ENCODE results near the gene TSSK3. TPM values are rescaled to one million over a fixed set of nuclear protein-coding genes. Genes with fewer than 3 reads are reported as not detected.

Gene TSSK3
- total RNA-seq, 1 experiment from 2014 or later, result 1.6 TPM

DNA sequence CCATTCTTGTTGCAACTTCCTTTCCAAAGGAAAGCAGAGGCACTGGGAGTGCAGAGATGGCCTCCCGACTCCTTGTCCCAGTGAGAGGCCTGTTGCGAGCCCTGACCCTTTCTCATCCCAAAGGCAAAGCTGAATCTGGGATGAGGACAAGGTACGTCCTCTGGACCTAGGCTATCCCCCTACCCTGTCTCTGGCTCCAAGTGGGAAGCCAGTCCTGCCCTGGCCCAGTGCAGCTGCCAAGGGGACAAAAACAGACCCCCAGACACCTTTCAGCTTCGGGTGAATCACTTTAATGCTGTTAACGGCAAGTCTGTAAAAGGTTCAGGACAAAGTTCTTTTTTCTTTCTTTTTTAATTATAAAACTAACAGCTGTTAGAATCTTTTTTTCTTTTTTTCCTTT is 2.5 kb downstream of the TSSK3 start:
- Histone ChIP-seq H4K91ac (ENCODE audit: insufficient read length, low read depth, low read length) (no peak overlapping the region), H3K4ac (ENCODE audit: low read depth, low read length) (no peak overlapping the region), H2BK5ac (ENCODE audit: insufficient read length, low read length) (no peak overlapping the region), H3K56ac (ENCODE audit: insufficient read length, low read depth, low read length) (no peak overlapping the region), H3K9ac (ENCODE audit: extremely low read depth, insufficient read length, low read length) (no peak overlapping the region), H3K79me1 (ENCODE audit: insufficient read depth, low read depth, low read length, poor library complexity, severe bottlenecking) (no peaks in the 10 kb centered on the region), H3K9me3 (ENCODE audit: control insufficient read depth, low read depth, low read length) (no peaks in the 10 kb centered on the region), H3T11ph (ENCODE audit: low read length) (no peak overlapping the region), H3K79me2 (ENCODE audit: insufficient read depth, low read length) (no peaks in the 10 kb centered on the region), H3K4me2 (ENCODE audit: insufficient read depth, insufficient read length, low read length) (no peak overlapping the region), H3K18ac (ENCODE audit: insufficient read length, low read depth, low read length) (no peak overlapping the region), H2BK20ac (ENCODE audit: low read depth, low read length, poor library complexity, severe bottlenecking) (no peak overlapping the region), H2AFZ (ENCODE audit: low read length) (no peak overlapping the region), H2BK15ac (ENCODE audit: low read depth, low read length) (no peak overlapping the region), H3K4me1 (ENCODE audit: insufficient read depth, low read length) (no peaks in the 10 kb centered on the region), H3K23me2 (ENCODE audit: insufficient read length, low read depth, low read length, poor library complexity, severe bottlenecking) (peaks cover 12% of the 10 kb centered on the region), H4K5ac (ENCODE audit: insufficient read length, low read depth, low read length) (no peak overlapping the region), H2BK120ac (ENCODE audit: low read depth, low read length, poor library complexity, severe bottlenecking) (no peak overlapping the region), H4K8ac (replicated peaks; ENCODE audit: insufficient read length, low read depth, low read length) (no peak overlapping the region), H3K23ac (ENCODE audit: insufficient read length, low read depth, low read length) (no peak overlapping the region), H3K27me3 (ENCODE audit: insufficient read depth, low read length) (no peaks in the 10 kb centered on the region; the same call in 1 of the 2 replicates), H3K27ac (ENCODE audit: insufficient read length, low read depth, low read length) (no peak overlapping the region), H4K20me1 (ENCODE audit: control insufficient read depth, insufficient read depth, insufficient read length) (no peaks in the 10 kb centered on the region), H2BK12ac (ENCODE audit: insufficient read length, low read depth, low read length) (no peak overlapping the region), H2AK5ac (ENCODE audit: insufficient read length, low read length) (no peak overlapping the region), H3K14ac (ENCODE audit: insufficient read depth, low read length) (no peak overlapping the region)
- Mint-ChIP-seq H3K27me3 (ENCODE audit: low read depth) (peaks cover 15% of the 10 kb centered on the region), H3K27ac (no peak overlapping the region), H3K36me3 (ENCODE audit: insufficient read depth in 1 of 3, low read depth in 3 of 3) (peaks cover 20 to 69% (median 62%) of the 10 kb centered on the region in 3 experiments), H3K9me3 (no peaks in the 10 kb centered on the region), H3K4me1 (peaks cover 8 to 12% of the 10 kb centered on the region in 2 experiments), H3K4me3 (no peak overlapping the region)
- TF ChIP-seq, protein P1, sequence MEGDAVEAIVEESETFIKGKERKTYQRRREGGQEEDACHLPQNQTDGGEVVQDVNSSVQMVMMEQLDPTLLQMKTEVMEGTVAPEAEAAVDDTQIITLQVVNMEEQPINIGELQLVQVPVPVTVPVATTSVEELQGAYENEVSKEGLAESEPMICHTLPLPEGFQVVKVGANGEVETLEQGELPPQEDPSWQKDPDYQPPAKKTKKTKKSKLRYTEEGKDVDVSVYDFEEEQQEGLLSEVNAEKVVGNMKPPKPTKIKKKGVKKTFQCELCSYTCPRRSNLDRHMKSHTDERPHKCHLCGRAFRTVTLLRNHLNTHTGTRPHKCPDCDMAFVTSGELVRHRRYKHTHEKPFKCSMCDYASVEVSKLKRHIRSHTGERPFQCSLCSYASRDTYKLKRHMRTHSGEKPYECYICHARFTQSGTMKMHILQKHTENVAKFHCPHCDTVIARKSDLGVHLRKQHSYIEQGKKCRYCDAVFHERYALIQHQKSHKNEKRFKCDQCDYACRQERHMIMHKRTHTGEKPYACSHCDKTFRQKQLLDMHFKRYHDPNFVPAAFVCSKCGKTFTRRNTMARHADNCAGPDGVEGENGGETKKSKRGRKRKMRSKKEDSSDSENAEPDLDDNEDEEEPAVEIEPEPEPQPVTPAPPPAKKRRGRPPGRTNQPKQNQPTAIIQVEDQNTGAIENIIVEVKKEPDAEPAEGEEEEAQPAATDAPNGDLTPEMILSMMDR (conservative IDR thresholded peaks at IDR 0.05), result no peak
- no CpG with 5 or more reads among the region's 5 CpGs for WGBS (ENCODE audit: extremely low coverage, insufficient read length, low lambda C conversion rate)
- no peak for DNase-seq

Data from H9 (cell line).